Gastroesophageal sphincter (tissue), 3 donors: ENCODE measurements around the gene ZNF528.

ENCODE experiments used
- EP300 ChIP-seq: sonication (generic); formaldehyde crosslinking; IDR thresholded peaks from one replicate; pipeline ENCODE4 v1.6.1; 2017; ENCODE audit warnings: antibody characterized with exemption, mild to moderate bottlenecking
- POLR2A ChIP-seq, 2 donors: fragments of 450-650 bp; IDR thresholded peaks; one replicate each; pipeline ENCODE4 v1.6.1; 2017; ENCODE audit warnings: antibody characterized with exemption in 2 of 2, mild to moderate bottlenecking in 2 of 2, moderate library complexity in 1 of 2
- POLR2AphosphoS5 ChIP-seq: sonication (generic); formaldehyde crosslinking; IDR thresholded peaks from one replicate; pipeline ENCODE4 v1.6.1; 2017; ENCODE audit warnings: antibody characterized with exemption
- TF ChIP-seq, protein P1 (sequence below), 4 experiments: fragments of 200-600 bp in 2 of 4; fragments of 450-650 bp in 2 of 4; sonication (generic) in 1 of 4; IDR thresholded peaks; one replicate each; pipeline ENCODE4 v1.5.1; 2017 to 2019; ENCODE audit warnings: antibody characterized with exemption in 4 of 4, mild to moderate bottlenecking in 2 of 4, moderate library complexity in 2 of 4

- TF ChIP-seq, protein P1, sequence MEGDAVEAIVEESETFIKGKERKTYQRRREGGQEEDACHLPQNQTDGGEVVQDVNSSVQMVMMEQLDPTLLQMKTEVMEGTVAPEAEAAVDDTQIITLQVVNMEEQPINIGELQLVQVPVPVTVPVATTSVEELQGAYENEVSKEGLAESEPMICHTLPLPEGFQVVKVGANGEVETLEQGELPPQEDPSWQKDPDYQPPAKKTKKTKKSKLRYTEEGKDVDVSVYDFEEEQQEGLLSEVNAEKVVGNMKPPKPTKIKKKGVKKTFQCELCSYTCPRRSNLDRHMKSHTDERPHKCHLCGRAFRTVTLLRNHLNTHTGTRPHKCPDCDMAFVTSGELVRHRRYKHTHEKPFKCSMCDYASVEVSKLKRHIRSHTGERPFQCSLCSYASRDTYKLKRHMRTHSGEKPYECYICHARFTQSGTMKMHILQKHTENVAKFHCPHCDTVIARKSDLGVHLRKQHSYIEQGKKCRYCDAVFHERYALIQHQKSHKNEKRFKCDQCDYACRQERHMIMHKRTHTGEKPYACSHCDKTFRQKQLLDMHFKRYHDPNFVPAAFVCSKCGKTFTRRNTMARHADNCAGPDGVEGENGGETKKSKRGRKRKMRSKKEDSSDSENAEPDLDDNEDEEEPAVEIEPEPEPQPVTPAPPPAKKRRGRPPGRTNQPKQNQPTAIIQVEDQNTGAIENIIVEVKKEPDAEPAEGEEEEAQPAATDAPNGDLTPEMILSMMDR (IDR thresholded peaks at IDR 0.05) = no peak
- TF ChIP-seq POLR2A (IDR thresholded peaks at IDR 0.05) (no peak), POLR2AphosphoS5 (no peak), EP300 (no peak)
Observed at GRCh38 chr19:52370341-52370710, 27.3 kb upstream of the ZNF528 start.
